ENCODE results near the gene NUP153. TPM values are rescaled to one million over a fixed set of nuclear protein-coding genes. Genes with fewer than 3 reads are reported as not detected.

The NUP153 gene
- total RNA-seq, 1 donor from 2014 or later = 39.0 TPM

DNA sequence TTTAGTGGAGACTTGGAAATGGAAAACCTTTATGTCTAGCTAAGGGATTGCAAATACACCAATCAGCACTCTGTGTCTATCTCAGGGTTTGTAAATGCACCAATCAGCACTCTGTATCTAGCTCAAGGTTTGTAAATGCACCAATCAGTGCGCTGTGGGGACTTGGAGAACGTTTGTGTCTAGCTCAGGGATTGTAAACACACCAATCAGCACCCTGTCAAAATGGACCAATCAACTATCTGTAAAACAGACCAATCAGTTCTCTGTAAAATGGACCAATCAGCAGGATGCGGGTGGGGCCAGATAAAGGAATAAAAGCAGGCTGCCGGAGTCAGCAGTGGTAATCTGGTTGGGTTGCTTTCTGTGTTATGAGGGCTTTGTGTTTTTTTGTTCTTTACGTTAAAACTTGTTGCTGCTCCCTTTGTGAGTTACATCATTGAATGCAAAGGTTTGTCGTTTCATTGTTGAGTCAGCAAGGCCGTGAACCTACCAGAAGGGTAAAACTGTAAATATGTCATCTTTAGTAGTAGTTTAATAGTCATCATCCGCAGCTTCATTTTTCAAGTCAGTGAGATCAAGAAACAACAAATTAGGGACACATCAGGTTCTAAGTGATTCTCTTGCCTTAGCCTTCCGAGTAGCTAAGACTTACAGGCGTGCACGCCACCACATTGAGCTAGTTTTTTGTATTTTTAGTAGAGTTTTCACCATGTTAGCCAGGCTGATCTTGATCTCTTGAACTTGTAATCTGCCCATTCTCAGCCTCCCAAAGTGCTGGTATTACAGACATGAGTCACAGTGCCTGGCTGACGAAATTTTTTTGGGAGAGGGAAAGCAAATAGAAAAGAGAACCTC lies 22.7 kb upstream of the NUP153 start:
- no peak overlapping the region for H3K27ac Mint-ChIP-seq (ENCODE audit: unreplicated experiment)
- TF ChIP-seq, protein P1, sequence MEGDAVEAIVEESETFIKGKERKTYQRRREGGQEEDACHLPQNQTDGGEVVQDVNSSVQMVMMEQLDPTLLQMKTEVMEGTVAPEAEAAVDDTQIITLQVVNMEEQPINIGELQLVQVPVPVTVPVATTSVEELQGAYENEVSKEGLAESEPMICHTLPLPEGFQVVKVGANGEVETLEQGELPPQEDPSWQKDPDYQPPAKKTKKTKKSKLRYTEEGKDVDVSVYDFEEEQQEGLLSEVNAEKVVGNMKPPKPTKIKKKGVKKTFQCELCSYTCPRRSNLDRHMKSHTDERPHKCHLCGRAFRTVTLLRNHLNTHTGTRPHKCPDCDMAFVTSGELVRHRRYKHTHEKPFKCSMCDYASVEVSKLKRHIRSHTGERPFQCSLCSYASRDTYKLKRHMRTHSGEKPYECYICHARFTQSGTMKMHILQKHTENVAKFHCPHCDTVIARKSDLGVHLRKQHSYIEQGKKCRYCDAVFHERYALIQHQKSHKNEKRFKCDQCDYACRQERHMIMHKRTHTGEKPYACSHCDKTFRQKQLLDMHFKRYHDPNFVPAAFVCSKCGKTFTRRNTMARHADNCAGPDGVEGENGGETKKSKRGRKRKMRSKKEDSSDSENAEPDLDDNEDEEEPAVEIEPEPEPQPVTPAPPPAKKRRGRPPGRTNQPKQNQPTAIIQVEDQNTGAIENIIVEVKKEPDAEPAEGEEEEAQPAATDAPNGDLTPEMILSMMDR (IDR thresholded peaks at IDR 0.05; ENCODE audit: unreplicated experiment) = no peak
- no peak overlapping the region for H3K4me3 Mint-ChIP-seq (ENCODE audit: unreplicated experiment)
- peaks cover 6% of the 10 kb centered on the region for H3K4me1 Mint-ChIP-seq (ENCODE audit: unreplicated experiment)
- H3K36me3 Mint-ChIP-seq (ENCODE audit: low read depth, unreplicated experiment) = no peaks in the 10 kb centered on the region
- peaks cover 5% of the 10 kb centered on the region for H3K9me3 Mint-ChIP-seq (ENCODE audit: unreplicated experiment)
- peaks cover 1% of the 10 kb centered on the region for H3K27me3 Mint-ChIP-seq (ENCODE audit: unreplicated experiment)
- no peak for DNase-seq (ENCODE audit: low spot score)

DNA sequence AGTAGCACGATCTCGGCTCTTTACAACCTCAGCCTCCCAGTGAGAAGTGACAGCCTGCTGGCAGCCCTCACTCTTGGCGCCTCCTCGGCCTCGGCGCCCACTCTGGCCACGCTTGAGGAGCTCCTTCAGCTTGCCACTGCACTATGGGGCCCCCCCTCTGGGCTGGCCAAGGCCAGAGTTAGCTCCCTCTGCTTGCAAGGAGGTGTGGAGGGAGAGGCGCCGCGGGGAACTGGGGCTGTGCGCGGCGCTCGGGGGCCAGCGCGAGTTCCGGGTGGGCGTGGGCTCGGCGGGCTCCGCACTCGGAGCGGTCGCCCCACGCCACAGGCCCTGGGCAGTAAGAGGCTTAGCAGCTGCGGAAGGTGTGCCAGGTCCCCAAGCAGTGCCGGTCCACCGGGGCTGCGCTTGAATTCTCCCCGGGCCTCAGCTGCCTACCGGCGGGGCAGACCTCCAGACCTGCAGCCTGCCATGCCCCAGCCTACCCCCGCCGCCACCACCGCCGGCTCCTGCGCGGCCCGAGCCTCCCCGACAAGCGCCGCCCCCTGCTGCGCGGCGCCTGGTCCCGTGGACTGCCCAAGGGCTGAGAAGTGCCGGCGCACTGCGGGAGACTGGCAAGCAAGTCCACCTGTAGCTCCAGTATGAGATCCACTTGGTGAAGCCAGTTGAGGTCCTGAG lies 22.0 kb upstream of the NUP153 start:
- Mint-ChIP-seq H3K27me3 (ENCODE audit: unreplicated experiment) (peaks cover 1% of the 10 kb centered on the region), H3K27ac (ENCODE audit: unreplicated experiment) (no peak overlapping the region), H3K9me3 (ENCODE audit: unreplicated experiment) (peaks cover 5% of the 10 kb centered on the region), H3K4me3 (ENCODE audit: unreplicated experiment) (no peak overlapping the region), H3K4me1 (ENCODE audit: unreplicated experiment) (peaks cover 6% of the 10 kb centered on the region), H3K36me3 (ENCODE audit: low read depth, unreplicated experiment) (no peaks in the 10 kb centered on the region)
- no peak for DNase-seq (ENCODE audit: low spot score)
- TF ChIP-seq, protein P1 (IDR thresholded peaks at IDR 0.05; ENCODE audit: unreplicated experiment) = no peak

DNA sequence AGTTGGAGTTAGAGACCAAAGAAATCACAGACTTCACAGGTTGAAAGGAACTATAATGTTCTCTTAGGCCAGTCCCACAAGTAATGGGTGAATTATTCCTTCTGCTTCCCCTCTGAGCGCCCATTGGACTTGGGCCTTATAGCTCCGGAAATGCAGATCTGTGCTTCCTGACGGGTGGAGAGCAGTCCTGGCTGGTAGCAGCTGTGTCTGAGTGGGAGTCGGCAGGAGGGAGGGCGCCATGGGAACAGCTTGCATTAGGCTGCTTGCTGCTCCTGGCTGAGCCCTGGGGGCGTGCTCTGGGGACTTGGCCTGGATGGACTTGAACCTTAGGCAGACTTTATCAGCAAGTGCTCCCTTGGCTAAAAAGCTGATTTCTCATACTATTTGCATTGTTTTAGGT lies 18.4 kb upstream of the NUP153 start:
- H3K36me3 Mint-ChIP-seq (ENCODE audit: low read depth, unreplicated experiment) = no peaks in the 10 kb centered on the region
- H3K27me3 Mint-ChIP-seq (ENCODE audit: unreplicated experiment) = peaks cover 1% of the 10 kb centered on the region
- no peaks in the 10 kb centered on the region for H3K9me3 Mint-ChIP-seq (ENCODE audit: unreplicated experiment)
- peak; percentile 48 for DNase-seq (ENCODE audit: low spot score)
- peaks cover 13% of the 10 kb centered on the region for H3K4me1 Mint-ChIP-seq (ENCODE audit: unreplicated experiment)
- TF ChIP-seq, protein P1 (IDR thresholded peaks at IDR 0.05; ENCODE audit: unreplicated experiment) = no peak
- peak overlapping the region; percentile 48 for H3K27ac Mint-ChIP-seq (ENCODE audit: unreplicated experiment)
- H3K4me3 Mint-ChIP-seq (ENCODE audit: unreplicated experiment) = no peak overlapping the region

DNA sequence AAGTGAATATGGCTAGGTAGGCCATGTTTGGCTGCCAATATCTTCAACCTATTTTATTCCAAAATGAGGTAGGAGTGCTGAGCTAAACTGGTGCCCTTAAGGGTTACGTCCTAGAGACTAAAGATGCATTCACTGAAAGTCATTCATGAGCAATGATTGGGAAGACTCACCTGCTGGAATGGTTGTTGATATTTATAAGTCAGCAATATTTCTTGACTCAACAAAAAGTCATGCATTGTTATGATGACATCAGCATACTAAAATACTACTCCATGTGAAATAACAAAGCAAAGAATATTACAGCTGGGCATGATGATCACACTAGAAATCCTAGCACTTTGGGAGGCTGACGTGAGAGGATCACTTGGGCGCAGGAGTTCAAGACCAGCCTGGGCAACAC lies 17.6 kb upstream of the NUP153 start:
- H3K9me3 Mint-ChIP-seq (ENCODE audit: unreplicated experiment) = no peaks in the 10 kb centered on the region
- no peak for DNase-seq (ENCODE audit: low spot score)
- H3K4me1 Mint-ChIP-seq (ENCODE audit: unreplicated experiment) = peaks cover 13% of the 10 kb centered on the region
- TF ChIP-seq, protein P1 (IDR thresholded peaks at IDR 0.05; ENCODE audit: unreplicated experiment) = no peak
- H3K36me3 Mint-ChIP-seq (ENCODE audit: low read depth, unreplicated experiment) = no peaks in the 10 kb centered on the region
- no peaks in the 10 kb centered on the region for H3K27me3 Mint-ChIP-seq (ENCODE audit: unreplicated experiment)
- no peak overlapping the region for H3K27ac Mint-ChIP-seq (ENCODE audit: unreplicated experiment)
- H3K4me3 Mint-ChIP-seq (ENCODE audit: unreplicated experiment) = no peak overlapping the region

DNA sequence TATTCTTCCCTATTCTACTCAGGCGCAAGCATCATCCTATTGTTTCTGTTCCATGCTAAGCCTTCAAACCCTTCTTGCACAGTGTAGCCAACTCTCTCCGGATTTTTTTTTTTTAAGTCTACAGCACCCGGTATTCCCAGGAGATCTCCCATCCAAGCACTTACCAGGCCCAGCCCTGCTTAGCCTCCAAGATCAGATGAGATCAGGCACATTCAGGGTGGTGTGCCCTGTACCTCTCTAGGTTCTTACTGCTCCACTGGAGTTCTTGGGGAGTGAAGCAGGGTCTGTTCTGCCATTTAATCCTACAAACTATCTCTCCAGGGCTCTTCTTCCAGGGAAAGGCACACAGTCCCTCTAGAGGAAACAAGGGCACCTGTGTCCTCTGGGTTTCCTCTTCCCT lies 14.9 kb upstream of the NUP153 start:
- peaks cover 13% of the 10 kb centered on the region for H3K4me1 Mint-ChIP-seq (ENCODE audit: unreplicated experiment)
- no peak for DNase-seq (ENCODE audit: low spot score)
- TF ChIP-seq, protein P1 (IDR thresholded peaks at IDR 0.05; ENCODE audit: unreplicated experiment) = no peak
- no peaks in the 10 kb centered on the region for H3K27me3 Mint-ChIP-seq (ENCODE audit: unreplicated experiment)
- no peaks in the 10 kb centered on the region for H3K9me3 Mint-ChIP-seq (ENCODE audit: unreplicated experiment)
- no peaks in the 10 kb centered on the region for H3K36me3 Mint-ChIP-seq (ENCODE audit: low read depth, unreplicated experiment)
- H3K27ac Mint-ChIP-seq (ENCODE audit: unreplicated experiment) = no peak overlapping the region
- H3K4me3 Mint-ChIP-seq (ENCODE audit: unreplicated experiment) = no peak overlapping the region

Measured in endothelial cell (in vitro differentiated cells).